ENCODE results near the gene IQCF6.

- TF ChIP-seq, protein P1, sequence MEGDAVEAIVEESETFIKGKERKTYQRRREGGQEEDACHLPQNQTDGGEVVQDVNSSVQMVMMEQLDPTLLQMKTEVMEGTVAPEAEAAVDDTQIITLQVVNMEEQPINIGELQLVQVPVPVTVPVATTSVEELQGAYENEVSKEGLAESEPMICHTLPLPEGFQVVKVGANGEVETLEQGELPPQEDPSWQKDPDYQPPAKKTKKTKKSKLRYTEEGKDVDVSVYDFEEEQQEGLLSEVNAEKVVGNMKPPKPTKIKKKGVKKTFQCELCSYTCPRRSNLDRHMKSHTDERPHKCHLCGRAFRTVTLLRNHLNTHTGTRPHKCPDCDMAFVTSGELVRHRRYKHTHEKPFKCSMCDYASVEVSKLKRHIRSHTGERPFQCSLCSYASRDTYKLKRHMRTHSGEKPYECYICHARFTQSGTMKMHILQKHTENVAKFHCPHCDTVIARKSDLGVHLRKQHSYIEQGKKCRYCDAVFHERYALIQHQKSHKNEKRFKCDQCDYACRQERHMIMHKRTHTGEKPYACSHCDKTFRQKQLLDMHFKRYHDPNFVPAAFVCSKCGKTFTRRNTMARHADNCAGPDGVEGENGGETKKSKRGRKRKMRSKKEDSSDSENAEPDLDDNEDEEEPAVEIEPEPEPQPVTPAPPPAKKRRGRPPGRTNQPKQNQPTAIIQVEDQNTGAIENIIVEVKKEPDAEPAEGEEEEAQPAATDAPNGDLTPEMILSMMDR (IDR thresholded peaks at IDR 0.05) = no peak
- TF ChIP-seq POLR2AphosphoS5 (IDR thresholded peaks at IDR 0.05) = no peak
- no peak for TF ChIP-seq POLR2A (IDR thresholded peaks at IDR 0.05)
Observed at GRCh38 chr3:51814034-51814433, 35.0 kb upstream of the IQCF6 start.

Measured in prostate gland (tissue), 2 donors.